Skeletal muscle cell (primary cell): Measurements from ENCODE around the gene SKIL.

Experiments used
- DNase-seq: peaks from one replicate; pipeline ENCODE4 v3.0.0-alpha.2; 2010; ENCODE audit warnings: low read depth
- H3K4me3 ChIP-seq: 2 replicates; pipeline ENCODE4 v1.5.1; 2011; ENCODE audit warnings: low read depth, mild to moderate bottlenecking, control low read depth, low read length, moderate library complexity

The SKIL gene

GRCh38 chr3:170426240-170426797 is 68.8 kb downstream of the SKIL start:
- H3K4me3 ChIP-seq = no peak overlapping the region
- DNase-seq = no peak

DNA sequence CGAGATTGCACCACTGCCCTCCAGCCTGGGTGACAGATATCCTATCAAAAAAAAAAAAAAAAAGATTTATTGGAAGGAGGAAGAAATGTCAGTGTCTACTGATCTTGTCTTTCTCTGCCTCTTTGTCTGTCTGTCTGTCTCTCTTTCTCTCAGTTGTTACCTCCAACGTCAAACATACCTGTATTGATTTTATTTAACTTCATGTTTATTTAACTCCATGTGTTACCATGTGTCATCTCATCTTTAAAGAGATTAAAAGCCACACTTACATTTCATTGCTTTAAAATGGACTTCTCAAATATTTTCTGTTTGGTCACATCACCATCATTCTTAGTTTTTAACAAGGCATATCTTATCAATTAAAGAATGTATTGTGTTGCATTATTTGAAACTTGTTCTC is 70.6 kb downstream of the SKIL start:
- no peak for DNase-seq

DNA sequence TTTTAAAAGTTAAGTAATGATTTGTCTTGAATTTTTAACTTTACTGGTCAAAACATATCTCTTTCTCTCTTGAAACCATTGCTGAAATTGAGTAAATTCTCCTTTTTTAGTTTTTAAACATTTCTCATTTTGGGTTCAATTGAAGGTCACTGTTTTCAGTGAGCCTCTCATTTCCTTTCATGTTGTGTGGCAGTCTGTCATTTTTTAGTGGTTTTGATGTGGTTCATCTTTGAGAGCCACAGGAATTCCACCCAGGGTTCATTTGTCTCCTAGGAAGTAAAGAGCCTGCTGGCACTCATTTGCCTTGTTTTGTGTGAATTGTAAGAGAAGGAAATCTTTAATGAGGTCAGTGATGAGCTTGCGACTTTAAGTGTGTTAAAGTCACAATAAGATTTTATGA is 71.5 kb downstream of the SKIL start:
- no peak for DNase-seq
- no peak overlapping the region for H3K4me3 ChIP-seq

More for the DNA sequence above, 70.6 kb downstream of the SKIL start:
- H3K4me3 ChIP-seq = no peak overlapping the region

DNA sequence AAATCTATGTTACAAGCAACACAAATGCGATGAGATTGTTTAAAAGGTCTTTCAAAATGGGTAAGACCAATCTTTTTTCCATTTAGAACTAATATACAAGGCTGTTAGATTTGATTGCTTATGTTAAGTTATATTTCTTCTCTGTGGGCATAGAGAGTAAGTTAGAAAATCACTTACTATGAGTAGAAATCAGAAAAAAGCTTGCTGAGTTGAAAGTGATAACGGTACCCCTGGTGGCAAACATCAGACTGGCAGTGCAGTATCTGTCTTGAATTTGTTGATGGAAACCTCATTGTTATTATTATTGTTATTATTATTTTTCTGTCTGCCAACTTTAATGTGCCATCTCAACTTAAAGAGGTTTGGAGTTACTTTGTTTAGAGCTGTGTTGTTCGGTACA is 73.5 kb downstream of the SKIL start:
- H3K4me3 ChIP-seq = no peak overlapping the region
- no peak for DNase-seq

- no peak for DNase-seq
- H3K4me3 ChIP-seq = no peak overlapping the region
These were observed 74.9 kb downstream of the SKIL start for GRCh38 chr3:170432416-170432815.

DNA sequence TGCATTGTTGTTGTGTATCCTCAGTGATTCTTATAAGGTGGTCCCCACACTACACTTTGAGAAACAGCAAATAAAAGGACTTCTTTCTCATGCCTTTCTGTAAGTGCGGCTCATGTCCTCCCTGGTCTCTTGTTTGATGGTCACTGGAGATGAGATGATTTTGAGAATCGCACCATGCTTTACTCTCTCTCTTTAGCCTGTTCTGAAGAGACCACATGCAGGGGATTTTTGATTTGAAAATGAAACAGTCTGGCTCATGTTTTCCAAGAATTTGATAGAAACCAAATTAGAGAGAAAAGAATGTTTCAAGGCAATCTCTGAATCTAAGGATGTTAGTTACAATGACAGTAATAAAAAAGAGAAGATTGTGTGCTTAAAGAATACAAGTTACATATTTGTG is 79.2 kb downstream of the SKIL start:
- no peak overlapping the region for H3K4me3 ChIP-seq
- no peak for DNase-seq

GRCh38 chr3:170437176-170437575 is 79.7 kb downstream of the SKIL start:
- no peak for DNase-seq
- no peak overlapping the region for H3K4me3 ChIP-seq

GRCh38 chr3:170437696-170438407 is 80.3 kb downstream of the SKIL start:
- no peak for DNase-seq
- no peak overlapping the region for H3K4me3 ChIP-seq

GRCh38 chr3:170438836-170439235 is 81.3 kb downstream of the SKIL start:
- DNase-seq = no peak
- no peak overlapping the region for H3K4me3 ChIP-seq

GRCh38 chr3:170440344-170440743 is 82.8 kb downstream of the SKIL start:
- no peak for DNase-seq
- H3K4me3 ChIP-seq = no peak overlapping the region

- no peak overlapping the region for H3K4me3 ChIP-seq
- DNase-seq = no peak
These were observed 83.9 kb downstream of the SKIL start for GRCh38 chr3:170441412-170441811.

DNA sequence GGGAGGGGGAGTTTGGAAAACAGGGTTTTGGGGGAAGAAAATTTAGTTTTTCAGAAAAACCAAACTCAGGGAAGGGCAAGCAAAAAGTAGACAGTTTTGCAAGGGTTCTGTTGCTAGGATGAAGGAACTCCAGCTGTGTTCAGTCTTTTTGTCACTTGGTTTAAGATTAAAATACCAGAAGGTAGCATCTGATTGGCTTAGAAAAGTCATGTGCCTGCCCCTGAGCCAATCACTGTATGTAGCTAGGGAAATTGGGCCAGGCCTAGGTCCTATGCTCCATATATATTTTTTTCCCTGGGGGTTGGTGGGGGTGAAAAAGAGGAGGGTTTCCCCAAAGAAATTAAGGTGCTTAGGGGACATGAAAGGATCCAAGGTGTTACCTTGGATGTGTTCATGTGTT is 85.4 kb downstream of the SKIL start:
- no peak overlapping the region for H3K4me3 ChIP-seq
- no peak for DNase-seq

DNA sequence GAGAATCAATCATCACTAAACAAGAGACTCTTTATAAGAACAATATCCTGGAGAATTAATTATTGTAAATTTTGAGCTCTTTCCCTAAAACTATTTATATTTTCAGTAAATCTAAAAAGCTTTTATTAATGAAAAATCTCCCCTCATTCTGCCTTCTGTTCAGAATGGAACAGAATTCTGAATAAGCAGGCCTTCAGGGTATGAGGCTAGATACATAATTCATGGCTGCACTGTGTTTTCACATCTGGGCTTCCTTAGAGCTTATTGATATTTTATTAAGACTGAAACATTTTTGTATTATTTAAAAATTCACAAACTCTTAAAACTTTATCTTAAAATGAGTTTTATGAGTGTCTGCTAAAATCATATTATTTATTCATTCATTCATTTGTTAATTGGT is 85.9 kb downstream of the SKIL start:
- no peak for DNase-seq
- no peak overlapping the region for H3K4me3 ChIP-seq
